ENCODE data around the gene GTSE1. TPM values are rescaled to one million over a fixed set of nuclear protein-coding genes. Genes with fewer than 3 reads are reported as not detected.

The GTSE1 gene
- total and polyA plus RNA-seq, 2 of the 13 experiments (the other 11 are each of a cell fraction or from before 2014, with no cell fraction given), result 10.7 to 13.5 TPM

DNA sequence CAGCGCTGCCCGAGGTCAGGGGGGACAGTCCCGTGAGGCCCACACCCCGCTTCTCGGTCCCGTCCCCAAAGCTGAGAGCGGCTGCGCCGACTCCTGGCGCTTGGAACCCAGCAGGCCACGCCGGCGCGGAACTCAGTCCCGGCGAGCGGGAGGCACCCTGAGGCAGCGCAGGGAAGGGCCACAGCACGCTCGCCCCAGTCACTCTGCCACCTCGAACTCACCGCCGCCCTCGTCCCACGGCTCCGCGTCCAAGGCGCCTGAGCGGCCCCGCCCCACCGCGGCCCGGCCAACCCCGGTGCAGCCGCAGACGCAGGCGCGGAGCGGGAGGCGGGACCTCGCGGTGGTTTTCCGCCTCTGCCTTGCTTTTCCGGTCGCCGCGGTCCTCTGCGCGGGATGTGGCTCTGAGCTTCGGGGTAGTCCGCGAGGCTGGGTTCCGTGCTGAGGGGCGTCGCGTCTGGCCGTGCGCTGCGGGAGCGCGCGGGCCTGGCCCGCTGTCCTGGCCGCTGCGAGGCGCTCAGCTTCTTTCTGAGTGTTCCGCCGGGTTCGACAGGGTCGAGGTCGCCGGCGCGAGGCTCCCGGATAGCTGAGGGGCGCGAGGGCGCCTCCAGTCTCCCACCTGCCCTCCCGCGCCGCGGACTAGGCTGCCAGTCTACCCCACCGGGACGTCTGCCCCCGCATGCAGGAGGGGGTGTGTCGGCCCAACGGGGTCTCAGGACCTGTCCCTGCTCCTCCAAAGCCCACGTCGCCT is 46.5 kb upstream of the GTSE1 start, which contains the start of gene CDPF1 (continued):
- TF ChIP-seq, protein P1, sequence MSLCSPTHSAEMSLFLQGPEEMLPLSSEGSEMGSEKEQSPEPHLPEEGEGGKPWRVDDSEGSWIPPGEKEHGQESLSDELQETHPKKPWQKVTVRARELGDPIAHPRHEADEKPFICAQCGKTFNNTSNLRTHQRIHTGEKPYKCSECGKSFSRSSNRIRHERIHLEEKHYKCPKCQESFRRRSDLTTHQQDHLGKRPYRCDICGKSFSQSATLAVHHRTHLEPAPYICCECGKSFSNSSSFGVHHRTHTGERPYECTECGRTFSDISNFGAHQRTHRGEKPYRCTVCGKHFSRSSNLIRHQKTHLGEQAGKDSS (CRISPR knock-in tag; IDR thresholded peaks at IDR 0.05; ENCODE audit: borderline replicate concordance, low read depth), result peak; percentile 91
- TF ChIP-seq CHD4 (IDR thresholded peaks at IDR 0.05; ENCODE audit: borderline replicate concordance, low read length) (no peak), SNRNP70 (IDR thresholded peaks at IDR 0.05; ENCODE audit: low read depth, low read length) (no peak), ELF3 (CRISPR knock-in tag; IDR thresholded peaks at IDR 0.05) (peak; percentile 87), ZNF256 (CRISPR knock-in tag; conservative IDR thresholded peaks at IDR 0.05) (no peak), SMARCC2 (IDR thresholded peaks at IDR 0.05) (no peak), MXD4 (CRISPR knock-in tag; IDR thresholded peaks at IDR 0.05) (peak; percentile 56), MAFF (IDR thresholded peaks at IDR 0.05; ENCODE audit: low read depth, low read length) (no peak), HMG20B (CRISPR knock-in tag; conservative IDR thresholded peaks at IDR 0.05) (no peak), PCBP1 (IDR thresholded peaks at IDR 0.05; ENCODE audit: borderline replicate concordance, low read depth, low read length) (0 out of 2 replicates have a peak, but pooled peaks have one; percentile 34), ZNF7 (CRISPR knock-in tag; IDR thresholded peaks at IDR 0.05) (no peak), STAG1 (CRISPR knock-in tag; IDR thresholded peaks at IDR 0.05) (peak; percentile 20; the same call in 1 of the 2 replicates), EEA1 (CRISPR knock-in tag; IDR thresholded peaks at IDR 0.05; ENCODE audit: borderline replicate concordance) (no peak; the same call in 1 of the 2 replicates), PHF21A (CRISPR knock-in tag; IDR thresholded peaks at IDR 0.05) (peak; percentile 61; the same call in 1 of the 2 replicates), TBX3 (IDR thresholded peaks at IDR 0.05; ENCODE audit: borderline replicate concordance) (no peak), ZNF30 (CRISPR knock-in tag; IDR thresholded peaks at IDR 0.05) (no peak; the same call in 1 of the 2 replicates), ZNF431 (CRISPR knock-in tag; IDR thresholded peaks at IDR 0.05; ENCODE audit: borderline replicate concordance, low read depth) (peak; percentile 88; the same call in 1 of the 2 replicates)
- TF ChIP-seq, protein P2, sequence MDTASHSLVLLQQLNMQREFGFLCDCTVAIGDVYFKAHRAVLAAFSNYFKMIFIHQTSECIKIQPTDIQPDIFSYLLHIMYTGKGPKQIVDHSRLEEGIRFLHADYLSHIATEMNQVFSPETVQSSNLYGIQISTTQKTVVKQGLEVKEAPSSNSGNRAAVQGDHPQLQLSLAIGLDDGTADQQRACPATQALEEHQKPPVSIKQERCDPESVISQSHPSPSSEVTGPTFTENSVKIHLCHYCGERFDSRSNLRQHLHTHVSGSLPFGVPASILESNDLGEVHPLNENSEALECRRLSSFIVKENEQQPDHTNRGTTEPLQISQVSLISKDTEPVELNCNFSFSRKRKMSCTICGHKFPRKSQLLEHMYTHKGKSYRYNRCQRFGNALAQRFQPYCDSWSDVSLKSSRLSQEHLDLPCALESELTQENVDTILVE (CRISPR knock-in tag; IDR thresholded peaks at IDR 0.05), result peak; percentile 36; the same call in 1 of the 2 replicates
- TF ChIP-seq, protein P3, sequence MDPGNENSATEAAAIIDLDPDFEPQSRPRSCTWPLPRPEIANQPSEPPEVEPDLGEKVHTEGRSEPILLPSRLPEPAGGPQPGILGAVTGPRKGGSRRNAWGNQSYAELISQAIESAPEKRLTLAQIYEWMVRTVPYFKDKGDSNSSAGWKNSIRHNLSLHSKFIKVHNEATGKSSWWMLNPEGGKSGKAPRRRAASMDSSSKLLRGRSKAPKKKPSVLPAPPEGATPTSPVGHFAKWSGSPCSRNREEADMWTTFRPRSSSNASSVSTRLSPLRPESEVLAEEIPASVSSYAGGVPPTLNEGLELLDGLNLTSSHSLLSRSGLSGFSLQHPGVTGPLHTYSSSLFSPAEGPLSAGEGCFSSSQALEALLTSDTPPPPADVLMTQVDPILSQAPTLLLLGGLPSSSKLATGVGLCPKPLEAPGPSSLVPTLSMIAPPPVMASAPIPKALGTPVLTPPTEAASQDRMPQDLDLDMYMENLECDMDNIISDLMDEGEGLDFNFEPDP (CRISPR knock-in tag; conservative IDR thresholded peaks at IDR 0.05), result 0 out of 2 replicates have a peak, but pooled peaks have one; percentile 82
- TF ChIP-seq, protein P4, sequence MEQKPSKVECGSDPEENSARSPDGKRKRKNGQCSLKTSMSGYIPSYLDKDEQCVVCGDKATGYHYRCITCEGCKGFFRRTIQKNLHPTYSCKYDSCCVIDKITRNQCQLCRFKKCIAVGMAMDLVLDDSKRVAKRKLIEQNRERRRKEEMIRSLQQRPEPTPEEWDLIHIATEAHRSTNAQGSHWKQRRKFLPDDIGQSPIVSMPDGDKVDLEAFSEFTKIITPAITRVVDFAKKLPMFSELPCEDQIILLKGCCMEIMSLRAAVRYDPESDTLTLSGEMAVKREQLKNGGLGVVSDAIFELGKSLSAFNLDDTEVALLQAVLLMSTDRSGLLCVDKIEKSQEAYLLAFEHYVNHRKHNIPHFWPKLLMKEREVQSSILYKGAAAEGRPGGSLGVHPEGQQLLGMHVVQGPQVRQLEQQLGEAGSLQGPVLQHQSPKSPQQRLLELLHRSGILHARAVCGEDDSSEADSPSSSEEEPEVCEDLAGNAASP (CRISPR knock-in tag; IDR thresholded peaks at IDR 0.05; ENCODE audit: borderline replicate concordance), result peak; percentile 49; the same call in 1 of the 2 replicates
- TF ChIP-seq, protein P5, sequence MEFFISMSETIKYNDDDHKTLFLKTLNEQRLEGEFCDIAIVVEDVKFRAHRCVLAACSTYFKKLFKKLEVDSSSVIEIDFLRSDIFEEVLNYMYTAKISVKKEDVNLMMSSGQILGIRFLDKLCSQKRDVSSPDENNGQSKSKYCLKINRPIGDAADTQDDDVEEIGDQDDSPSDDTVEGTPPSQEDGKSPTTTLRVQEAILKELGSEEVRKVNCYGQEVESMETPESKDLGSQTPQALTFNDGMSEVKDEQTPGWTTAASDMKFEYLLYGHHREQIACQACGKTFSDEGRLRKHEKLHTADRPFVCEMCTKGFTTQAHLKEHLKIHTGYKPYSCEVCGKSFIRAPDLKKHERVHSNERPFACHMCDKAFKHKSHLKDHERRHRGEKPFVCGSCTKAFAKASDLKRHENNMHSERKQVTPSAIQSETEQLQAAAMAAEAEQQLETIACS (CRISPR knock-in tag; IDR thresholded peaks at IDR 0.05), result peak; percentile 76
- TF ChIP-seq, protein P6, sequence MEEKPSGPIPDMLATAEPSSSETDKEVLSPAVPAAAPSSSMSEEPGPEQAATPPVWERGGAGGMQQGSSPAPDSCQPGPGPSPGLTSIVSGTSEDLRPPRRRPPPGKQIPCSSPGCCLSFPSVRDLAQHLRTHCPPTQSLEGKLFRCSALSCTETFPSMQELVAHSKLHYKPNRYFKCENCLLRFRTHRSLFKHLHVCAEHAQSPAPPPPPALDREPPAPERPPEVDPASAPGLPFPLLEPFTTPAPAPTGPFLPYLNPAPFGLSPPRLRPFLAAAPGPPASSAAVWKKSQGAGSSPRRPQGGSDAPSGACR (CRISPR knock-in tag; IDR thresholded peaks at IDR 0.05), result peak; percentile 67

All from HepG2 (cell line).